HG03064 (cell line): ENCODE measurements around the gene DENND4A.

Experiments
- ATAC-seq: cut with Tn5 transposase; IDR thresholded peaks from one replicate; pipeline ENCODE4 v1.9.1; 2021; ENCODE audit warnings: low read depth; ENCODE audit not compliant: unreplicated experiment

DENND4A gene

GRCh38 chr15:65690173-65690572, 101.9 kb downstream of the DENND4A start:
- ATAC-seq = no peak

DNA sequence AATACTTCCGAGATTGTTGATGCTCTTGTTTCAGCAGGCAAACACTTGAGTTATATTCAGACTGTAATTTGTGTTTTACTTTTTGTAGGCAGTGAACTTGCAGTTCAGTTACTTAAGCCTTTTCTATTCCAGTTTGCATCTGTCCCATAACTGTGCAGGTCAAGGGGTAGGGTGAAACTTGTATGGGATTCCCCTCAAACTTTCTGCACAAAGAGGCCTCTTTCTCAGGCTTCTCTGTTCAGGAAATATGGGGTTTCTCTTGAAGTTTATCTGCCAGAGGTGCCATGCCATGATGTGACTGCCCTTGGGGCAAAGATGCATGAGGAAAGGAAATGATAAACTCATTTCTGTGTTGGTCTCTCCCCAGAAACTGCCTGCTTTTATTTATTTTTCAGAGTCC, 103.6 kb downstream of the DENND4A start:
- ATAC-seq = no peak

DNA sequence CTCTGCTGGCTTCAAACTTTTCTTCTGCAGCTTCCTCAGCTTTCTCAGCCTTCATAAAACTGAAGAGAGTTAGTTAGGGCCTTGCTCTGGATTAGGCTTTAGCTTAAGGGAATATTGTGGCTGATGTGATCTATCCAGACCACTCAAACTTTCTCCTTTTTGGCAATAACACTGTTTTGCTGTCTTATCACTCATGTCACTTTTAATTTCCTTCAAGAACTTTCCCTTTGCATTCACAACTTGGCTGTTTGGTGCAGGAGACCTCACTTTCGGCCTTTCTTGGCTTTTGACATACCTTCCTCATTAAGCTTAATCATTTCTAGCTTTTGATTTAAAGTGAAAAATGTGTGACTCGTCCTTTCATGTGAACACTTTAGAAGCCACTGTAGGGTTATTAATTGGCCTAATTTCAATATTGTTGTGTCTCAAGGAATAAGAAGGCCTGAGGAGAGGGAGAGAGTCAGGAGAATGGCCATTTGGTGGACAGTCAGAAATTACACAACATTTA, 109.6 kb downstream of the DENND4A start:
- no peak for ATAC-seq

DNA sequence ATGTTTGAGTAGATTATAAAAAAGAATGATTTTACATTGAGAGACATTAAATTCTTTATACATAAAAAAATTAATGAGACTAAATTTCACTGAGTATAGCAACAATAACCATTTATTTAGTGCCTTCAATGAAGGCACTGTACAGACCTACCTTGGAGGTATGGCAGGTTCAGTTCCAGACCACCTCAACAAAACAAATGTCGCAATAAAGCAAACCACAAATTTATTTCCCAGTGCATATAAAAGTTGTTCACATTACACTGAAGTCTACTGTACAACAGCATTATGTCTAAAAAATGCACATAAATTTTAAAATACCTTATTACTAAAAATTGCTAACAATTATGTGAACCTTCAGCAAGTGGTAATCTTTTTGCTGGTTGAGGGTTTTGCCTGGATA, 111.5 kb downstream of the DENND4A start:
- no peak for ATAC-seq

DNA sequence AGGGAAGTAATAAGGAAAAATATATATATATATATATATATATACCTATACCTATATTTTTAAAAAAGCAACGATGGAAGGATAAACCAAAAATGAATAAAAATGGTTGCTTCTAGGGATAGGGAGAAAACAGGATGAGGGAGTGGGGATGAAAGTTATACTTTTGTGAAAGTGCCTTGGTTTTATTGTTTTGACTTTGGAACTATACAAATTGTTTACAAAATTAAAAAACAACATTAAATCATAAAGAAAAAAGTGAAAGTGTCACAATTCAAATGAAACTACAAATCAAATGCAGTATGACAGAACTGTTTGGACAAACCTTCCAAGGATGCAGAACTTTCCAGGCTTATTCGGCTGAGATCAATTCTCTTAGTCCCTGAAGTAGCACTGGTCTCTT, 116.0 kb downstream of the DENND4A start:
- ATAC-seq = no peak

DNA sequence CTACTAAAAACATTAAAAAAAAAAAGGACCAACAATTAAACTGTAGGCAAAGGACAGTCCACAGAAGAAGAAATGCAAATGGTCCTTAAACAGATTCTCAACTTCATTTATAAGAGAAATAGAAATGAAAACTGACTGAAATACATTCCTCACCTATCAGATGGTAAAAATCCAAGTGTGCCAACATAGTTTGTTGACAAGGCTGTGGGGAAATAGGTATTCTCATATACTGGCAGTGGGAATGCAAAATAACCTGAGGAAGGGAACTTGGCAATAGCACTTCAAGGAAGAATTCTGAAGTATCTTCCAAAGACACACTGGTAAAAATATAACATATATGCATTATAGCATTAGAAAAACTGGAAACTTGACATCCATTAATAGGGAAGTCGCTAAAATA, 116.5 kb downstream of the DENND4A start:
- ATAC-seq = no peak

- ATAC-seq = no peak
Measured at GRCh38 chr15:65666257-65666656, 125.8 kb downstream of the DENND4A start.

DNA sequence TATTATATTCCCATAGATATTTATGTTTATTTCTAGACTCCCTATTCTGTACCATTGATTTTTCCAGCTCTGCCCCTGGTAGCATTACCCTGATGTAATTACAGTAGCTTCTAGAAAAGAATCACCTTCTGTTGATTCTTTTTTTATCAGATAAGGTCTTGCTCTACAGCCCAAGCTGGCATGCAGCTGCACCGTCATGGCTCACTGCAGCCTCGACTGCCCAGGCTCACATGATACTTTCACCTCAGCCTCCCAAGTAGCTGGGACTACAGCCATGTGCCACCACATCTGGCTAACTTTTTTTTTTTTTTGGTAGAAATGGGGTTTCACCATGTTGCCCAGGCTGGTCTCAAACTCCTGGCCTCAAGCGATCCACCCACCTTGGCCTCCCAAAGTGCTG, 128.6 kb downstream of the DENND4A start:
- ATAC-seq = no peak

- ATAC-seq = no peak
Measured at GRCh38 chr15:65660927-65661326, 131.2 kb downstream of the DENND4A start.

DNA sequence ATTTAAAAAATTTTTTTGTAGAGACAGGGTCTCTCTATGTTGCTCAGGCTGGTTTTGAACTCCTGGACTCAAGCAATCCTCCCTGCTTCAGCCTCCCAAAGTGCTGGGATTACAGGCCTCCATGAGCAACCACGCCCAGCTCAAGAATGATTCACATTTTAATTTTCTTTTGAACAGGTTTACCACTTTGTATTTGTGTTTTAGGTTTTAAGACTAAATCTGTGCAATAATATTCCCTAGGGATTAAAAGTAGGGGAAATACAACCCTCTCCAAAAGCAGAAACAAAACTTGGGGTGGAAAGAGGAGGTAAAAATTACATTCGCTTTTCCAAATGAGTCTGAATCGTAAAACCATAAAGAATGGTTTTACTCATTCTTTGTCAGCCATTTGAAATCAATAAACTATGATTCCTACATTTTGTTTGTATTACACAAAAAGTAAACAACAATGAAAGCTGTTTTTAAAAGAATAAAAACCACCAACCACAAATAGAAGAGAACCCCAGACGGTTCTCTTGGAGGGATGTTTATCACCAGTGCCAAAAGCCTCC, 132.5 kb downstream of the DENND4A start:
- ATAC-seq = no peak

DNA sequence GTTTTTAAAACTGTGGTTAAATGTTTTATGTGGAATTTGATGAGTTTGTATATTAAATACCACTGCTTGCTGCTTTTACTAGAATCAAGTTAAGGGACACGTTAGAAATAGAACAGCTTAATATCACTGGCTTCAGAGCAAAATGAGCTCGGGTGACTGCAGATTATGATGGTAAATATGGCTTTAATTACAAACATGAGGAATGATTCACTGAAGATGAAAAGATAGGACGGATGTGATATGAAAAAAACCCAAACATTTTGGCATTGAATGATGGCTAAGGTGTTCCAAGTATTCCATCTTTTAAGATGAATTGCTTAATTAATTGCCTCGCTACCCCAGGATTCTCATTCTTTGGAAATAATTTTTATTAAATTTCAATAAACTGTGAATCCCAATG, 136.6 kb downstream of the DENND4A start:
- no peak for ATAC-seq

DNA sequence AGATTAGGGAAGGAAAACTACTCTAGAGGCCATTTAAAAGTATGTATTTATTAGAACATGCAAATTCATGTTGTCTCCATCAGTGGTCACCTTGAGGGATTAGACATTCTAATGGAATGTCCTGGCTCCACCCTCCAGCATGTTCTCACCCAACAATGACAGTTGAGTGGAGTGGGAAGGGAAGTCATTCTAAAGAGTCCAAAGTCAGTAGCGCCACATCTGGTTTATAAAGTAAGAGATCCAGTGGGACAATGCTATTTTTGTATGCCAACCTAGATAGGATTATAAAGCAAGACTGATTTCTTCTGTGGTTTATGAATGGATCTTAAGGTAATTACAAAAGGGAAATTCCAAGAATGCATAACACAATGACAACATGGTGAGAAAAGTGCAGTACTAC, 137.1 kb downstream of the DENND4A start:
- ATAC-seq = no peak

DNA sequence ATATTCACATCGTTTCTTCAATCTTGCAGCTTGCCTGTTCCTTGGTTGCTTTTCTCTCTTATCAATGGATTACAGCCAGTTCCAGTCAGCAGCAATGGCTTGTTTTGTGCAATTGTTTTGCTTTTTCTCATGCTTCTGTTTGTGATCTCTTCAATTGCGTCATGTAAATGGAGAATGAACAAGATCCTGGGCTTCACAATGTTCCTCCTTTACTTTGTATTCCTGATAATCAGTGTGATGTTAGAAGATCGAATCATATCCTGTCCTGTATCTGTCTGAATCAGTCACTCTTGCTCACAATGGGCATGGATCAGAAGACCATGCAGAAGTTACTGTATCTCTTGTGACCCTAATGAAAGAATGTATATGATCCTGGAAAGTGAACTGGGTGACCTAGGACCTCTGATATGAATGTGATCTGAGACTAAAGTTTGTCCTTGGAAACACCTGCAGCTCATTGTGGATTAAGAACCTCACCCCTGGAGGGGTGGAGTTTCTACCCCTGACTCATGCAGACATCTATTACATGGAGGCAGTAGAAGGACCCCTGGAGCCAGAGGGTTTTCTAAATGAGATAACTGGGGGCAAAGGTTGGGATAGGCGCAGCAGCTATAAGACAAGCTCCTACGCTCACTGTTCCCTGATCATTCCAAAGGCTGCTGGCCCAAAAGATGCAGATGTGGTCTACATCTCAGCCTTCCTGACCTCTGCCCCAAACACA, 138.1 kb downstream of the DENND4A start:
- no peak for ATAC-seq

DNA sequence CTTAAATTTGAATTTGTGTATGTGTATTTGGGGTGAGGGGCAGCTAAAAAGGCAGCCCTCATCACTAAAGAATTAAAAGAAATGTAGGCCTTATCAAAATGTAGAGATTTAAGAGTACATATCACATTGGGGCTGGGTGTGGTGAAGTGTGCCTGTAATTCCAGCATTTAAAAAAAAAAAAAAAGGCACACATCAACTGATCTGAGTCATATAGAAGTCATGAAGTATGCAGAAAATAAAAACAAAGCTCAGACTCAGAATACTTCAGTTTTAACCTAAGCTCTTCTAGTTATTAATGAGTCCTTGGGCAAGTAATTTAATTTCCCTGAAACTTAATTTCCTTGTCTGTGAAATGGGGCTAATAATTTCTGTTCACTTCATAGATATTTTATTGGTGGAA, 138.8 kb downstream of the DENND4A start:
- no peak for ATAC-seq

DNA sequence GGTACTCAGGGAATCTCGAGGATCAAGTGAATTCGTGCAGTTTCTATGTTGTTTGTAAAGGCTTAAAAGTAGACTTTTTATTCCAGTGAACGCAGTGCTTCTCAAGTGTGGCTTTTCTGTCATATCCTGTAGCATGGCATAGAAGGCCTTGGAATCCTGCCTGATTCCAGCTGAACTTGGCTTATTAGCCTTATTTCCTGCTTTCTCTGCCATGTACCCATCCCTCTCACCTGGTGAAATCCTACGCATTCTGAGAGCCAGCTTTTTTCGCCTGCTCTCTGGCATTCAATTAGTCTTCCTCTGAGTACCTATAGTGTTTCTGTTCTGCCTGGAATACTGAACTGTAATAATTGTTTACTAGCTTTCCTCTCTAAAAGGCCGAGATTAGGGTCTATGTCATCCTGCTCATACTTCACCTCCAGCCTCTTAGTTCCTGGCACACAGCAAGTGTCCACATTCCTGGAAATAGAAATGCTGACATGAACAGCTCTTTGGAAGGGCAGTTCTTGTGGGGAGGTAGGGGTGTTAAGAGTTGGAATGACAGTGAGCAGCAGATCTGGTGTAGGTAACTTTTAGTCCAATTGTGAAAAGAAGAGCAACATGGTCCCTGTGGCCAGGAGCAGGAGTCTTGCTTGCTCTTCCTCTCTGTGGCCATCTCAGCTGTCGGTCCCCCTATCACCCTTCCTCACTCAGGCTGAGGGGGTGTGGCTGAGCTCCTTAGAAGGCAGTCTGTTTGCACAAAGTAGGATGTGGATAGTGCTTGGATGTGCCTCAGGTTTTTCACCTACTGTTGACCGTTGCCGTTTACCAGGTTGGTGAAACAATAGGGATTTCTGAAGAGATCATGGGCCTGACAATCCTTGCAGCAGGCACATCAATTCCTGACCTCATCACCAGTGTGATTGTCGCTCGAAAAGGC, 140.0 kb downstream of the DENND4A start:
- no peak for ATAC-seq

DNA sequence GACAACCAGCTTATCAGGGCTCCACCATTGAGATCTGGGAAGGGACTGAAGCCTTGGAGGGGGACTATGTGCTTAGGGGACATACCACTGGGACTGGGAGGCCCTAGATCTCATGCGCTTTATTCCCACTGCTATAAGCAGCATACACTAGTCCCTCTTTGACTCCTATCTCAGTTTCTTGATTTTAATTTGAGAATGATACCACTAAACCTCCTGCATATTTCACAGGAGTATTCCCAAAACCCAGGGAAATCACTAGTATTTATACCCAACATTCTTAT, 141.1 kb downstream of the DENND4A start:
- ATAC-seq = no peak

DNA sequence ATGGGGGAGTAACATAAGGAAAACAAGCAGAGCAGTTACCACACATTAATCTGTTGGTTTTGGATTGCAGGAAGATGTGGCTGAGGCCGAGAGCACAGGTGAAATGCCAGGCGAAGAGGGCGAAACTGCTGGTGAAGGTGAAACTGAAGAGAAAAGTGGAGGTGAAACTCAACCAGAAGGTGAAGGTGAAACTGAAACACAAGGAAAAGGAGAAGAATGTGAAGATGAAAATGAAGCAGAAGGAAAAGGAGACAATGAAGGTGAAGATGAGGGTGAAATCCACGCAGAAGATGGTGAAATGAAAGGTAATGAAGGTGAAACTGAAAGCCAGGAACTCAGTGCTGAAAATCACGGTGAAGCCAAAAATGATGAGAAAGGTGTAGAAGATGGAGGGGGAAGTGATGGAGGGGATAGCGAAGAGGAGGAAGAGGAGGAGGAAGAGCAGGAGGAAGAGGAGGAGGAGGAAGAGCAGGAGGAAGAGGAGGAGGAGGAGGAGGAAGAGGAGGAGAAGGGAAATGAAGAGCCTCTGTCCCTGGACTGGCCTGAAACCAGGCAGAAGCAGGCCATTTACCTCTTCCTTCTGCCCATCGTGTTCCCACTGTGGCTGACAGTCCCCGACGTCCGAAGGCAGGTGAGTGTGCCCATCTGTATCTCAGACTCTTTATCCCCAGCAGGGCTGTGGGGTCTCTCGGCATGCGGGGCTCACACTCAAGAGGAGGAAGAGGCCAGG, 141.6 kb downstream of the DENND4A start:
- no peak for ATAC-seq

- no peak for ATAC-seq
Measured at GRCh38 chr15:65646486-65646885, 145.6 kb downstream of the DENND4A start.

GRCh38 chr15:65645392-65645791, 146.7 kb downstream of the DENND4A start:
- ATAC-seq = no peak

DNA sequence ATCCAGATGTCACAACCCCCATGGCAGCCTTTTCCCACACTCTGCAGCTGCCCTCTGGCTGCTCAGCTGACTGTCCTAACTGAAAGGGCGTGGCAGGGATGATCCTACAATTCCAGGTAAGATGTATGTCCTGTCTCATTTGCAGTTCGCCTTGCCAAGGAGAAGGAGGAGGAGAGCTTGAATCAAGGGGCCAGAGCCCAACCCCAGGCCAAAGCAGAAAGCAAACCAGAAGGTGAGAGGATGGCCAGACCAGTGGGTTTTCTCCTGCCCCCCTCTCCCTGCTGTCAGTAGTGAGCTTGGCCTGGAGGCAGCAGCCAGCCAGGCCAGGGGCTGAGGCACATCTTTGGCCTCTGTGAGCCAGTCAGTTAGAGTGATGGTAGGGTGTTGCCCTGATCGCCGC, 147.8 kb downstream of the DENND4A start:
- ATAC-seq = no peak

- no peak for ATAC-seq
Measured at GRCh38 chr15:65642594-65642993, 149.5 kb downstream of the DENND4A start.
